ENCODE measurements around the gene VAMP2.

VAMP2 gene

GRCh38 chr17:8167526-8167925 lies 4.8 kb upstream of the VAMP2 start:
- H3K27me3 ChIP-seq (ENCODE audit: low read depth, low read length): no peaks in the 10 kb centered on the region
- H3K4me2 ChIP-seq (ENCODE audit: low read length): no peak overlapping the region
- no peaks in the 10 kb centered on the region for H3K36me3 ChIP-seq (replicated peaks; ENCODE audit: low read depth, low read length)
- H3K9ac ChIP-seq (ENCODE audit: low read length): no peak overlapping the region
- no peaks in the 10 kb centered on the region for H3K9me3 ChIP-seq (ENCODE audit: insufficient read depth, low read length)
- peaks cover 15% of the 10 kb centered on the region for H3K4me1 ChIP-seq (ENCODE audit: low read length)
- TF ChIP-seq CTCF (IDR thresholded peaks at IDR 0.05; ENCODE audit: low read depth, low read length) (no peak), EZH2phosphoT487 (IDR thresholded peaks at IDR 0.05; ENCODE audit: low read depth) (no peak)
- H3K4me3 ChIP-seq (ENCODE audit: low read length): no peak overlapping the region
- H3K27ac ChIP-seq (ENCODE audit: low read length): no peak overlapping the region
- no peak overlapping the region for H2AFZ ChIP-seq (ENCODE audit: low read depth, low read length)
- H3K79me2 ChIP-seq (ENCODE audit: low read length): peaks cover 2% of the 10 kb centered on the region
- H4K20me1 ChIP-seq (ENCODE audit: insufficient read depth, low read length): no peaks in the 10 kb centered on the region

GRCh38 chr17:8166731-8167130 lies 4.0 kb upstream of the VAMP2 start:
- H2AFZ ChIP-seq (ENCODE audit: low read depth, low read length): no peak overlapping the region
- TF ChIP-seq EZH2phosphoT487 (IDR thresholded peaks at IDR 0.05; ENCODE audit: low read depth) (no peak), CTCF (IDR thresholded peaks at IDR 0.05; ENCODE audit: low read depth, low read length) (no peak)
- H3K36me3 ChIP-seq (replicated peaks; ENCODE audit: low read depth, low read length): no peaks in the 10 kb centered on the region
- no peaks in the 10 kb centered on the region for H3K27me3 ChIP-seq (ENCODE audit: low read depth, low read length)
- H3K9me3 ChIP-seq (ENCODE audit: insufficient read depth, low read length): no peaks in the 10 kb centered on the region
- peaks cover 17% of the 10 kb centered on the region for H3K4me1 ChIP-seq (ENCODE audit: low read length)
- no peak overlapping the region for H3K4me2 ChIP-seq (ENCODE audit: low read length)
- H3K27ac ChIP-seq (ENCODE audit: low read length): no peak overlapping the region
- H3K4me3 ChIP-seq (ENCODE audit: low read length): no peak overlapping the region
- H4K20me1 ChIP-seq (ENCODE audit: insufficient read depth, low read length): peaks cover 4% of the 10 kb centered on the region; the same call in 1 of the 2 replicates
- H3K9ac ChIP-seq (ENCODE audit: low read length): no peak overlapping the region
- H3K79me2 ChIP-seq (ENCODE audit: low read length): peaks cover 10% of the 10 kb centered on the region

- no peak for TF ChIP-seq EZH2phosphoT487 (IDR thresholded peaks at IDR 0.05; ENCODE audit: low read depth)
- H3K4me2 ChIP-seq (ENCODE audit: low read length): no peak overlapping the region
- peaks cover 8% of the 10 kb centered on the region; the same call in 1 of the 2 replicates for H4K20me1 ChIP-seq (ENCODE audit: insufficient read depth, low read length)
- H3K79me2 ChIP-seq (ENCODE audit: low read length): peaks cover 17% of the 10 kb centered on the region
- no peak overlapping the region for H3K9ac ChIP-seq (ENCODE audit: low read length)
- no peaks in the 10 kb centered on the region for H3K27me3 ChIP-seq (ENCODE audit: low read depth, low read length)
- H3K9me3 ChIP-seq (ENCODE audit: insufficient read depth, low read length): no peaks in the 10 kb centered on the region
- H3K4me3 ChIP-seq (ENCODE audit: low read length): no peak overlapping the region
- no peak overlapping the region for H3K27ac ChIP-seq (ENCODE audit: low read length)
- no peak overlapping the region for H2AFZ ChIP-seq (ENCODE audit: low read depth, low read length)
- H3K4me1 ChIP-seq (ENCODE audit: low read length): peaks cover 27% of the 10 kb centered on the region
- peaks cover 2% of the 10 kb centered on the region for H3K36me3 ChIP-seq (replicated peaks; ENCODE audit: low read depth, low read length)
These were observed 2.0 kb upstream of the VAMP2 start for GRCh38 chr17:8164815-8165131.

GRCh38 chr17:8163978-8164814 lies 1.4 kb upstream of the VAMP2 start:
- peak overlapping the region; percentile 99 for H3K4me2 ChIP-seq (ENCODE audit: low read length)
- H2AFZ ChIP-seq (ENCODE audit: low read depth, low read length): peak overlapping the region; percentile 41; the same call in 1 of the 2 replicates
- peak overlapping the region; percentile 99 for H3K4me3 ChIP-seq (ENCODE audit: low read length)
- peaks cover 8% of the 10 kb centered on the region; the same call in 1 of the 2 replicates for H4K20me1 ChIP-seq (ENCODE audit: insufficient read depth, low read length)
- H3K9ac ChIP-seq (ENCODE audit: low read length): peak overlapping the region; percentile 99
- peaks cover 27% of the 10 kb centered on the region for H3K4me1 ChIP-seq (ENCODE audit: low read length)
- TF ChIP-seq CTCF (IDR thresholded peaks at IDR 0.05; ENCODE audit: low read depth, low read length) (no peak), EZH2phosphoT487 (IDR thresholded peaks at IDR 0.05; ENCODE audit: low read depth) (no peak)
- no peaks in the 10 kb centered on the region for H3K27me3 ChIP-seq (ENCODE audit: low read depth, low read length)
- peaks cover 5% of the 10 kb centered on the region for H3K36me3 ChIP-seq (replicated peaks; ENCODE audit: low read depth, low read length)
- H3K9me3 ChIP-seq (ENCODE audit: insufficient read depth, low read length): no peaks in the 10 kb centered on the region
- peak overlapping the region; percentile 71 for H3K27ac ChIP-seq (ENCODE audit: low read length)
- peaks cover 21% of the 10 kb centered on the region for H3K79me2 ChIP-seq (ENCODE audit: low read length)

Measured in OCI-LY3 (cell line).